ENCODE data around the gene ANKZF1. TPM values are rescaled to one million over a fixed set of nuclear protein-coding genes. Genes with fewer than 3 reads are reported as not detected.
A peak's percentile ranks its signal among the peaks of the same experiment; 100 is the strongest.

The ANKZF1 gene
- total RNA-seq, 1 donor from 2014 or later = 65.9 TPM

DNA sequence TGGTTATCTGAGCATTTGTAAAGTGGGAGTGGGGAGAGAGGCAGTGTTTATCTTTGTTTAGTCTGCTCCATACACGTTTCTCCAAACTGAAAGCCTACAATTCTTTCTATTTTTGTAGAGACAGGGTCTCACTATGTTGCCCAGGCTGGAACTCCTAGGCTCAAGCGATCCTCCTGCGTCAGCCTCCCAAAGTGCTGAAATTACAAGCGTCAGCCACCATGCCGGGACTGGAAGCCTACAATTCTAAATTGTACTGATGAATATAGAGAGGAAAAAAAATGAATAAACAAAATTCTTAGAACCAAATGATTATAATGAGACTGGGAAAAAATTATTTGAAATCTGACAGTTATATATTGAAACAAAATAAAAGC, 24.5 kb upstream of the ANKZF1 start:
- H3K9me3 ChIP-seq (ENCODE audit: low read depth) = no peaks in the 10 kb centered on the region
- H2AFZ ChIP-seq (replicated peaks) = no peak overlapping the region
- Mint-ChIP-seq H3K9me3 (peaks cover 12% of the 10 kb centered on the region), H3K27me3 (ENCODE audit: insufficient read depth, low read depth) (peaks cover 2% of the 10 kb centered on the region), H3K27ac (no peak overlapping the region), H3K36me3 (peaks cover 2% of the 10 kb centered on the region), H3K4me3 (peak overlapping the region; percentile 95), H3K4me1 (peaks cover 27% of the 10 kb centered on the region)
- no peak overlapping the region for H3K4me2 ChIP-seq
- DNase-seq (ENCODE audit: low spot score) = no peak
- no peaks in the 10 kb centered on the region for H4K20me1 ChIP-seq (ENCODE audit: low read depth)
- no peaks in the 10 kb centered on the region for H3K36me3 ChIP-seq
- H3F3A ChIP-seq (ENCODE audit: low read depth) = peaks cover 26% of the 10 kb centered on the region
- H3K4me3 ChIP-seq = no peak overlapping the region
- H3K4me1 ChIP-seq = peaks cover 7% of the 10 kb centered on the region
- no peaks in the 10 kb centered on the region for H3K27me3 ChIP-seq
- H3K9ac ChIP-seq = no peak overlapping the region
- TF ChIP-seq EZH2phosphoT487 (IDR thresholded peaks at IDR 0.05) = no peak
- TF ChIP-seq, protein P1, sequence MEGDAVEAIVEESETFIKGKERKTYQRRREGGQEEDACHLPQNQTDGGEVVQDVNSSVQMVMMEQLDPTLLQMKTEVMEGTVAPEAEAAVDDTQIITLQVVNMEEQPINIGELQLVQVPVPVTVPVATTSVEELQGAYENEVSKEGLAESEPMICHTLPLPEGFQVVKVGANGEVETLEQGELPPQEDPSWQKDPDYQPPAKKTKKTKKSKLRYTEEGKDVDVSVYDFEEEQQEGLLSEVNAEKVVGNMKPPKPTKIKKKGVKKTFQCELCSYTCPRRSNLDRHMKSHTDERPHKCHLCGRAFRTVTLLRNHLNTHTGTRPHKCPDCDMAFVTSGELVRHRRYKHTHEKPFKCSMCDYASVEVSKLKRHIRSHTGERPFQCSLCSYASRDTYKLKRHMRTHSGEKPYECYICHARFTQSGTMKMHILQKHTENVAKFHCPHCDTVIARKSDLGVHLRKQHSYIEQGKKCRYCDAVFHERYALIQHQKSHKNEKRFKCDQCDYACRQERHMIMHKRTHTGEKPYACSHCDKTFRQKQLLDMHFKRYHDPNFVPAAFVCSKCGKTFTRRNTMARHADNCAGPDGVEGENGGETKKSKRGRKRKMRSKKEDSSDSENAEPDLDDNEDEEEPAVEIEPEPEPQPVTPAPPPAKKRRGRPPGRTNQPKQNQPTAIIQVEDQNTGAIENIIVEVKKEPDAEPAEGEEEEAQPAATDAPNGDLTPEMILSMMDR (IDR thresholded peaks at IDR 0.05) = no peak
- H3K79me2 ChIP-seq (ENCODE audit: low read depth) = no peaks in the 10 kb centered on the region
- no peak overlapping the region for H3K27ac ChIP-seq

DNA sequence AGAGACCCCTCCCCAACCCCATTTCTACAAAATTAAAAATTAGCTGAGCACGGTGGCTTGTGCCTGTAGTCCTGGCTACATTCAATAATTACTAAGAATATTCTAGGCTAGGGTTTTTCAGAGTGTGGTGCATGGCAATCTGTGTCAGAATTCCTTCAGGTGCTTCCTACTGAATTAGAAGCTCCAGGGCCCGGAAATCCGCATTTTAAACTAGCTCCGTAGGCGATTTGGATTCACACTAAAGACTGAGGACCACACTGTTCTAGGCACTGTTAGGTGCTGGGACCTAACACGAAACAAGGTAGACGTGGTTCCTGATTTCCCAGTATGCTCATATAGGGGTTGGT, 23.7 kb upstream of the ANKZF1 start:
- H3K4me1 Mint-ChIP-seq = peaks cover 20% of the 10 kb centered on the region

DNA sequence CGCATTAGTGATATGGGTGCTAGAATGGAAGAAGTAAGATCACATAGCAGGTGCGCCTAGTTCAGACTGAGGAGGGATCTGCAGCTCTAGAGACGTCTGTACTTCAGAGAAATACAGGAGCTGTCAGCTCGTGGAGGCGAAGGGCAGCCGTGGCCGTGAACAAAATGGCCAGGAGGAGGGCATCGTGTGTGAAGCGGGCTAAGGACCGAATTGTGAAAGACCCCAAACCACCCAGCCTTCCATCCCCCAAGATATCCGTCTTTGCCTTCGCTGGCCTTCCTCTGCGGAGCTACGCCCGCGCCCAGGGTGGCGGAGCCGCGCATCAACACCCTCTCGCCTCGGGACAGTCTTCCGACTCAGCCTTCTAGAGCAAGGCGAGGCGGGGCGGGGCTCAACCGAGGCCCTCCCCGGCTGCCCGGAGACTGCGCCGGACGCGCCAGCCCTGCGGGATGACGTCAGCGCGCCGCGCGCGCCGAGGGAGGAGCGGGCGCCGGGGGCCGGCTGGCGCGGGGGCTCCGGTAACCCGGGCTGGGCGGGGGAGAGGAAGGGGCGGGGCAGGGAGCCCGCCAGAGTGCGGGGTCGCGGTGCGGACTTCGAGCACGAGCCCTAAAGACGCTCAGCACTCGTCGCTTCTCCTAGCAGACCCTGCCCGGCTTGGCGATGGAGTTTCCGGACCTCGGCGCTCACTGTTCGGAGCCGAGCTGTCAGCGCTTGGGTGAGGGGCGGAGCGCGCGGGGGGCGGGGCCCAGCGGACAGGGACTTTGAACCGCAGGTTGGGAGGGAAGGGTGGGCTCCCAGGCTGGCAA, 23.1 kb upstream of the ANKZF1 start, which contains the start of gene ZFAND2B:
ZFAND2B (plus strand) TSS at position 455 of the 806 bp plus-strand sequence; CDS start at position 661, 206 bp downstream.
- H3K9me3 Mint-ChIP-seq = peaks cover 4% of the 10 kb centered on the region
- H3K9ac ChIP-seq = no peak within 1 kb of the TSS
- H3K27me3 ChIP-seq = no peaks in the 10 kb centered on the region
- peak within 1 kb of the TSS; percentile 66 for H3K4me3 ChIP-seq
- H2AFZ ChIP-seq (replicated peaks) = peak within 1 kb of the TSS; percentile 88
- H3K79me2 ChIP-seq (ENCODE audit: low read depth) = no peaks in the 10 kb centered on the region
- H3K36me3 Mint-ChIP-seq = peaks cover 2% of the 10 kb centered on the region
- peak within 1 kb of the TSS; percentile 94 for H3K27ac Mint-ChIP-seq
- no peaks in the 10 kb centered on the region for H4K20me1 ChIP-seq (ENCODE audit: low read depth)
- H3K4me3 Mint-ChIP-seq = peak within 1 kb of the TSS; percentile 95
- H3K36me3 ChIP-seq = no peaks in the 10 kb centered on the region
- DNase-seq (ENCODE audit: low spot score) = peak; percentile 99
- H3K27me3 Mint-ChIP-seq (ENCODE audit: insufficient read depth, low read depth) = peaks cover 2% of the 10 kb centered on the region
- H3K9me3 ChIP-seq (ENCODE audit: low read depth) = no peaks in the 10 kb centered on the region
- peak within 1 kb of the TSS; percentile 76 for H3K4me2 ChIP-seq
- H3K4me1 Mint-ChIP-seq = peaks cover 19% of the 10 kb centered on the region
- H3K27ac ChIP-seq = no peak within 1 kb of the TSS
- no peak for TF ChIP-seq EZH2 (IDR thresholded peaks at IDR 0.05)
- no peak for TF ChIP-seq EZH2phosphoT487 (IDR thresholded peaks at IDR 0.05)
- TF ChIP-seq, protein P1 (IDR thresholded peaks at IDR 0.05) = no peak
- peaks cover 26% of the 10 kb centered on the region for H3F3A ChIP-seq (ENCODE audit: low read depth)
- H3K4me1 ChIP-seq = peaks cover 7% of the 10 kb centered on the region

More for the DNA sequence above, 23.7 kb upstream of the ANKZF1 start:
- DNase-seq (ENCODE audit: low spot score) = no peak
- peaks cover 26% of the 10 kb centered on the region for H3F3A ChIP-seq (ENCODE audit: low read depth)
- peaks cover 7% of the 10 kb centered on the region for H3K4me1 ChIP-seq
- TF ChIP-seq EZH2phosphoT487 (IDR thresholded peaks at IDR 0.05) = no peak
- TF ChIP-seq, protein P1 (IDR thresholded peaks at IDR 0.05) = no peak
- H4K20me1 ChIP-seq (ENCODE audit: low read depth) = no peaks in the 10 kb centered on the region
- Mint-ChIP-seq H3K9me3 (peaks cover 6% of the 10 kb centered on the region), H3K4me3 (peak overlapping the region; percentile 95), H3K36me3 (peaks cover 2% of the 10 kb centered on the region), H3K27me3 (ENCODE audit: insufficient read depth, low read depth) (peaks cover 2% of the 10 kb centered on the region), H3K27ac (peak overlapping the region; percentile 94)
- no peak overlapping the region for H3K9ac ChIP-seq
- H2AFZ ChIP-seq (replicated peaks) = peak overlapping the region; percentile 88
- no peaks in the 10 kb centered on the region for H3K36me3 ChIP-seq
- no peak overlapping the region for H3K27ac ChIP-seq
- H3K27me3 ChIP-seq = no peaks in the 10 kb centered on the region
- peak overlapping the region; percentile 76 for H3K4me2 ChIP-seq
- no peaks in the 10 kb centered on the region for H3K79me2 ChIP-seq (ENCODE audit: low read depth)
- no peaks in the 10 kb centered on the region for H3K9me3 ChIP-seq (ENCODE audit: low read depth)
- peak overlapping the region; percentile 66 for H3K4me3 ChIP-seq
